ENCODE results near the gene LRRTM4.

Gene LRRTM4

GRCh38 chr2:76733736-76734135 is 788.4 kb downstream of the LRRTM4 start:
- TF ChIP-seq CTCF (IDR thresholded peaks at IDR 0.05; ENCODE audit: low read depth, low read length) (no peak), EZH2phosphoT487 (IDR thresholded peaks at IDR 0.05; ENCODE audit: low read depth) (no peak)

GRCh38 chr2:76731157-76731556 is 791.0 kb downstream of the LRRTM4 start:
- Histone ChIP-seq H3K27me3 (ENCODE audit: low read depth, low read length) (no peaks in the 10 kb centered on the region), H3K4me2 (ENCODE audit: low read length) (peak overlapping the region; percentile 7; the same call in 1 of the 2 replicates), H4K20me1 (ENCODE audit: insufficient read depth, low read length) (no peaks in the 10 kb centered on the region), H3K36me3 (replicated peaks; ENCODE audit: low read depth, low read length) (no peaks in the 10 kb centered on the region), H3K9ac (ENCODE audit: low read length) (no peak overlapping the region), H3K79me2 (ENCODE audit: low read length) (no peaks in the 10 kb centered on the region), H2AFZ (ENCODE audit: low read depth, low read length) (no peak overlapping the region), H3K4me1 (ENCODE audit: low read length) (peaks cover 6% of the 10 kb centered on the region; the same call in 1 of the 2 replicates), H3K4me3 (ENCODE audit: low read length) (no peak overlapping the region), H3K9me3 (ENCODE audit: insufficient read depth, low read length) (no peaks in the 10 kb centered on the region), H3K27ac (ENCODE audit: low read length) (no peak overlapping the region)
- TF ChIP-seq CTCF (IDR thresholded peaks at IDR 0.05; ENCODE audit: low read depth, low read length) (no peak), EZH2phosphoT487 (IDR thresholded peaks at IDR 0.05; ENCODE audit: low read depth) (no peak)

More at GRCh38 chr2:76733736-76734135, 788.4 kb downstream of the LRRTM4 start:
- Histone ChIP-seq H3K4me3 (ENCODE audit: low read length) (no peak overlapping the region), H3K9me3 (ENCODE audit: insufficient read depth, low read length) (no peaks in the 10 kb centered on the region), H4K20me1 (ENCODE audit: insufficient read depth, low read length) (no peaks in the 10 kb centered on the region), H3K4me2 (ENCODE audit: low read length) (no peak overlapping the region), H3K27ac (ENCODE audit: low read length) (no peak overlapping the region), H3K36me3 (replicated peaks; ENCODE audit: low read depth, low read length) (no peaks in the 10 kb centered on the region), H3K4me1 (ENCODE audit: low read length) (peaks cover 6% of the 10 kb centered on the region; the same call in 1 of the 2 replicates), H2AFZ (ENCODE audit: low read depth, low read length) (no peak overlapping the region), H3K79me2 (ENCODE audit: low read length) (no peaks in the 10 kb centered on the region), H3K27me3 (ENCODE audit: low read depth, low read length) (no peaks in the 10 kb centered on the region), H3K9ac (ENCODE audit: low read length) (no peak overlapping the region)

GRCh38 chr2:76730021-76730420 is 792.2 kb downstream of the LRRTM4 start:
- Histone ChIP-seq H3K79me2 (ENCODE audit: low read length) (no peaks in the 10 kb centered on the region), H3K9me3 (ENCODE audit: insufficient read depth, low read length) (no peaks in the 10 kb centered on the region), H3K4me3 (ENCODE audit: low read length) (no peak overlapping the region), H3K9ac (ENCODE audit: low read length) (no peak overlapping the region), H3K36me3 (replicated peaks; ENCODE audit: low read depth, low read length) (no peaks in the 10 kb centered on the region), H3K4me1 (ENCODE audit: low read length) (peaks cover 6% of the 10 kb centered on the region; the same call in 1 of the 2 replicates), H4K20me1 (ENCODE audit: insufficient read depth, low read length) (no peaks in the 10 kb centered on the region), H2AFZ (ENCODE audit: low read depth, low read length) (no peak overlapping the region), H3K27ac (ENCODE audit: low read length) (no peak overlapping the region), H3K4me2 (ENCODE audit: low read length) (no peak overlapping the region), H3K27me3 (ENCODE audit: low read depth, low read length) (no peaks in the 10 kb centered on the region)
- TF ChIP-seq EZH2phosphoT487 (IDR thresholded peaks at IDR 0.05; ENCODE audit: low read depth) (no peak), CTCF (IDR thresholded peaks at IDR 0.05; ENCODE audit: low read depth, low read length) (no peak)

GRCh38 chr2:76721226-76721625 is 801.0 kb downstream of the LRRTM4 start:
- TF ChIP-seq EZH2phosphoT487 (IDR thresholded peaks at IDR 0.05; ENCODE audit: low read depth) (no peak), CTCF (IDR thresholded peaks at IDR 0.05; ENCODE audit: low read depth, low read length) (no peak)
- Histone ChIP-seq H3K27ac (ENCODE audit: low read length) (no peak overlapping the region), H4K20me1 (ENCODE audit: insufficient read depth, low read length) (no peaks in the 10 kb centered on the region), H3K27me3 (ENCODE audit: low read depth, low read length) (no peaks in the 10 kb centered on the region), H3K4me2 (ENCODE audit: low read length) (no peak overlapping the region), H3K4me1 (ENCODE audit: low read length) (no peaks in the 10 kb centered on the region), H3K79me2 (ENCODE audit: low read length) (no peaks in the 10 kb centered on the region), H3K9ac (ENCODE audit: low read length) (no peak overlapping the region), H3K36me3 (replicated peaks; ENCODE audit: low read depth, low read length) (no peaks in the 10 kb centered on the region), H3K4me3 (ENCODE audit: low read length) (no peak overlapping the region), H2AFZ (ENCODE audit: low read depth, low read length) (no peak overlapping the region), H3K9me3 (ENCODE audit: insufficient read depth, low read length) (no peaks in the 10 kb centered on the region)

All from OCI-LY3 (cell line).